ENCODE data around the gene ADGRG2.
"Not testable (repeated sequence)": the region's sequence is repeated elsewhere in the genome, so short reads cannot be mapped to it uniquely, and the experiment has no call there.

The ADGRG2 gene

DNA sequence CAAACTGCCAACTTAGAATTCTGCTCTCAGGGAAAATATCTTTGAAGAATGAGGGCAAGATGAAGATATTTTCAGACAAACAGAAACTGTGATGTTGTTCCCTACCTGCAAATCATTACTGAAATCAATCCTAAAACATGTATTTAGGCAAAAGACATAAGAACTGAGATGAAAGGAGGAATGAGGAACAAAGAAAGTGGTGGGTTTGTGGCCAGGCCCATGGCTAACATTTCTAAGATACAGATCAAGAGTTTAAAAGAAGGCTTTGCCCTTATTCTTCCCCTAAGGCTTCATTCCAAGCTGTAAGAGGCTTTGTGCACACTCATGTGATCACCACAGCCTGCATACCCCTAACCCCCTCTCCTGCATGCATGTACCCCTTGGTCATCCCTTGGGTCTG is 46.5 kb downstream of the ADGRG2 start:
- DNase-seq (ENCODE audit: low spot score): no peak

DNA sequence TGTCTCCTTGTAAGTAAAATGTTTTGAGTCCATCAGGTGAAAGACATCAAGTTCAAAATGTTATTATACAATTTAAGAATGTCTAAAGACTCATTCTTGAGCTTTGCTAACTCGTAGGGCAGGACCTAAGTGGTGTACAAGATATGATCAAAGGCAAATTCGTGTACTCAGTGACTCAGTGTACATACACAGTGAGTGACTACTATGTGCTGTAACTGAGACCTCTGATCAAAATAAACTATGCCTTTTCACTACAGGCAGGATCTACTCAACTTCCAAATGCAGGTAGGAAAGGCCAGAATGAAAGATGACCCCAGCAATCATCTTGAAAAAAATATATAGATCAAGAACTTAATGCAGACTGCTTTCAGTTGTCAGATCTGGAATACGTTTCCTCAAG is 49.9 kb downstream of the ADGRG2 start:
- no peak for DNase-seq (ENCODE audit: low spot score)

DNA sequence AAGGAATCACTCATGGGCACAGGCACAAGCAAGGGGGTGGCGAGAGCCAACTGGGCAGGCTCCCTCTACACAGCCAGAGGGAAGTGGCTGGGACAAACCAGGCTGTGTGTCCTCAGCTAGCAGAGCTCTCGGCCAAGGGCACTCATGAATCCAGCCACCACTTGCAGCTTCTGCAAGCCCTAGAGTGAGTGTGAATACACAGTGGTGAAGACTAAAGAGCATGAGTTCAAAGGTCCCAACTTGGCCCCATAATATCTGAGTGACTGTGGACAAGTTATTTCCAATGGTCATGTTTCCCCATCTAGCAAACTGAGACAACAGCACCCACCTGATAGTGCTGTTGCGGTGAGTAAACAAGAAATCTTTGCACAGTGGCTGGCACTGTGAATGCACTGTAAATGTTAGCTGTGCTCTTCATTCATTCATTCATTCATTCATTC is 51.7 kb downstream of the ADGRG2 start:
- DNase-seq (ENCODE audit: low spot score): no peak

DNA sequence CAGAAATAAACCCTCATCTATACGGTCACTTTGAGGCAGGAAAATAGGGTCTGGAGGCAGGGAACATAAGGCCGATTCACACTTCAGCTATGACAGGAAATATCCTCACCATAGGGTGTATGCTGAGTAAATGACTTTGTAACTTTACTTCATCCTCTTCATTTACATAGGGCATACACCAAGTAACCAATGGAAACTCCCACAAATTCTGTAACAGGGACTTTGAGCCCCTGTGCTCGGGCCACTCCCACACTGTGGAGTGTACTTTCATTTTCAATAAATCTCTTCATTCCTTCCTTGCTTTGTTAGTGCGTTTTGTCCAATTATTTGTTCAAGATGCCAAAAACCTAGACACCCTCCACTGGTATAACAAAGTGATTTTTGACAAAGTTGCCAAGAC is 55.3 kb downstream of the ADGRG2 start:
- DNase-seq (ENCODE audit: low spot score): not testable (repeated sequence)

DNA sequence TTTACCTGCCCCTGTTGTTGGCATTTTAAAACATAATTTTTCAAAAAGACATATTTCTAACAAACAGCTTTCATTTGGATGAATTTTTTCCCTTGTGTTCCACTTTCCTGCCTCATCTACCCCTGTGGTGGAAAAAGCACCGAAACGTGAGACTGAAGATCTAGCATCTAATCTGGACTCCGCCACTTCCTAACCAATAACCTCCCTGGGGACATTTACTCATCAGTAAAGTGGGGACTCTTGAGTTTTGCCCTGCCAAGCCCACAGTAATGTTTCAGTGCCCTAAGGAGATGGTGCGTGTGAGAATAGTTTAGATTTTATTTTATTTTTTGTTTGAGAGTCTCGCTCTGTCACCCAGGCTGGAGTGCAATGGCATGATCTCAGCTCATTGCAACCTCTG is 56.7 kb downstream of the ADGRG2 start:
- no peak for DNase-seq (ENCODE audit: low spot score)

DNA sequence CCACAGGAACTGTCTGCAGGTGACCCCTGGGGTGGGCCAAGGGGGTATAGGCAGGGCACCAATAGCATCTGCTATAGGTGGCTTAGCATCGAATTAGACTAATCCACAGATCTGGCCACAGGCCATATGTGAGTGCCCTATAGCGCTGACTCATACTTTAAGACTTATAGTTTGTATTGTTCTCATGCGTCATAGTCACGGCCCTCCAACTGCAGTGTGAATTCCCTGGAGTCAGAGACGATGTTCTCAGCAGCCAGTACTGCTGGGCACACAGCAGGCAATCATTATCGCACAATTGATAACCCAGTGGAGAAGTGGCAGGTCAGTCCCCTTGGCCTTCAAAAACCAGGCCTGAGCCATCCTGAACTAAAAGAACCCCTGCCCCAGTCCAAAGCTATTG is 58.1 kb downstream of the ADGRG2 start:
- DNase-seq (ENCODE audit: low spot score): no peak

DNA sequence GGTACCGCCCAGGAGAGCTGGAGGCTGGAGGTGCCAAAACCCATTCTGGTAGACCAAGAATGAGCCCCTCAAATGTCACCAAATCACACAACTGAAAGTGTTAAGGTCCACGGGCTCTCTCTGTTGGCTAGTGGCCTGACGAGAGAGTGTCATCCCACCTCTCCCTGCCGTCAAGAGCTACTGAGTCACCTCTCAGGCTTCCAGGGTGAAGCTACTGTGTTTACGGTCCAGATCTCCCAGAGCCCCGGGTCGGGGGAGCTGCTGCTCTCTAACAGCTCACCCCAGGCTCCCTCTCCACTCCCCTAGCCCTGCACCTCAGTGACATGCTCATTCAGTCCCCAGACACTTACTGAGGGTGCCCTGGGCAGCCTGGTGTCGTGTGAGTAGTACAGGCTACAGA is 59.2 kb downstream of the ADGRG2 start:
- DNase-seq (ENCODE audit: low spot score): no peak

DNA sequence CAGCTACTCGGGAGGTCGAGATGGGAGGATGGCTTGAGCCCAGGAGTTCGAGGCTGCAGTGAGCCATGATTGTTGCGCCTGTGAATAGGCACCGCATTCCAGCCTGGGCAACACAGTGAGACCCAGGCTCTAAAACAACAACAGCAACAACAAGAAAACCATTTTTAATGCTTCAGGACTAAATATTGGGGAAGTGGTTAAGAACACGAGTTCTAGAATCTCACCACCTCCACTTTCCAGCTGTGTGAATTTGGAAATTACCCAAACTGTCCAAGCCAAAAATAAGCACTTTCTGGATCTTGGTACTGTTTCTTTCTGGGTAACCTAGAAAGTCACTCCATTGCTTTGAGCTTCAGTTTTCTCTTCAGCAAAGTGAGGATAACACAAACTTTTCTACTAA is 63.2 kb downstream of the ADGRG2 start:
- no peak for DNase-seq (ENCODE audit: low spot score)

DNA sequence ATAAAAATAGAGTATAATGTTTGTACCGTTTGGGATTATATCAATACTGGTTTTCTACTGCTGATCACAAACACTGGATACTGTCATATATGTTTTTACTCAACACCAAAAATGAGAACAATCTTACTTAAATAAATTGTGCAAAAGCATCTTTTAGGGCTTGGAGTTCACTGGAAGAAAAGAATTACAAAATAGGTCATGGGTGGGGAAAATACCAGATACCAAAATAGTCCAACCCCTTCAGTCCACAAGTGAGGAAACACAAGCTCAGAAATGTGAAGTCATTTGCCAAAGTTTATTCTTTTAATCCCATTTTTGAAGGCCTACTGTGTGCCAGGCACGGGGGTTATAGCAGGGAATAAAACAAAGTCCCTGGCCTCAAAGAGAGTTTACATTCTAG is 64.4 kb downstream of the ADGRG2 start:
- no peak for DNase-seq (ENCODE audit: low spot score)

DNA sequence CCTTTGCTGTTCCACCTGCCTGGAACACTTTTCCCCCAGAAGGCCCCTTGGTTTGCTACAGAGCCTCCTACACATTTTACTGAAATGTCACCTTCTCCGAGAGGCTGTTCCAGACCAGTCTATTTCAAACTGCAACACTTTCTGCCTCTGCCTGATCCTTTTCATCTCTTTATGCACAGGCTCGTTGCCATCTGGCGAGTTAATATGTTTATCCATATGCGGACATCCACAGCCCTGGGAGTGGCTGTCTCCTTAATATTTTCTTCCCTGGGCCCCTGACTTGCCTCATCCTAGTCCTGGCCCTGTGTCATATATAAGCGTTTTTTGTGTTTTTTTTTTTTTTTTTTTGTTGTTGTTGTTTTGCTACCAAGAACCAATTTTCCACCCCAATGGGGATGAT is 73.2 kb downstream of the ADGRG2 start:
- no peak for DNase-seq (ENCODE audit: low spot score)

DNA sequence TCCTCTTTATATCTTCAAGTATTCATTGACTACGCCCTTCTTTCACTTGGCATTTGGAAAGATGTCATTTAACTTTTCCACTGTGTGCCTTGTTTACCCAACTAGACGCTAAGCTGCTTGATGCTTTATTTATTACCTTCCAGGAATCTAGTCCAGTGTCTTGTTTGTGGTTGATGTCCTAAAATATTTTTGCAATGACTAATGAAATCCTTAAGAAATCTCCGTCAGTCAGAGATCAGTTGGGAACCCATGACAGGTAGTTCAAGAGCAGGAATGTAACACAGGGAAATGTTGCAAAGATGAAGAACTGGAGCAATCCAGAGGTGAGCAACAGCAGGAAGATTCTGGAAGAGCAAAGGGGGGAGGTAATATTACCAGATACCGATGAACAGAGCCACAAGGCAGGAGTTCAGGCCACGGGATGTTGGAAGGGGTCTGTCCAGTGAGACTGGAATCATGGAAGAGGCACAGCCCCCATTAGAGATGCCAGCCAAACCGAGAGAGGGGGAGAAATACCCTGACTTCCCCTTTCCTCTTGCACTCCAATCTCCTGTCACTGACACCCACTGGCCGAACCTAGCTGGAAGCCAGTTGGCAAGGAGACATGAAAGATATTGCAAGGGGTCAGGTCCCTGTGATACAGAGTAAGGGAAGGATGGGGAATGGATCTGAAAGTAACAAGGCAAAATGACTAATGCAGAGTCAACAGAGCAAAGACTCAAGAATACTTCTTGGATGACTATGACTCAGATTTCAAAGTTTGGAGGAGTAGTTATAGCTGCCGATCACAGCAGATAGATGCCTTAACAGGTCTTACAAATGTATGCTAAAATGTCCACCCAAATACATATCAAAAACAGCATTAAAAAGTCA is 75.7 kb downstream of the ADGRG2 start:
- DNase-seq (ENCODE audit: low spot score): no peak

DNA sequence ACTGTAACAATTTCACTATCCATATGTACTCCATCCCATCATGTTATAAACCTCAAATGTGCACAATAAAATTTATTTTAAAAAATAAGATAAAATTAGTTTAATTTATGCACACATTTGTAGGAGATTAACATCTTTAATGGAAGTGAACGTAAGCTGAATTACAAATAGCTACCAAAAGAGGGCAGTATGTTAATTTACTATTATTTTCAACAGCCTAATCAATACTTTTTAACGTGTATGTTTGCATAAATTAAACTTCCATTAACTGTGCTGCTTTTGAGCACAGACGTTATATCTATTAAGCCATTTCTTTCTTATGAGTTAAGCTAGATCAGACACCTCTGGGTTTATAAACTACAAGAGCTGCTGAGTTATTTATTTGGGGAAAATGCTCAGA is 81.9 kb downstream of the ADGRG2 start:
- no peak for DNase-seq (ENCODE audit: low spot score)

DNA sequence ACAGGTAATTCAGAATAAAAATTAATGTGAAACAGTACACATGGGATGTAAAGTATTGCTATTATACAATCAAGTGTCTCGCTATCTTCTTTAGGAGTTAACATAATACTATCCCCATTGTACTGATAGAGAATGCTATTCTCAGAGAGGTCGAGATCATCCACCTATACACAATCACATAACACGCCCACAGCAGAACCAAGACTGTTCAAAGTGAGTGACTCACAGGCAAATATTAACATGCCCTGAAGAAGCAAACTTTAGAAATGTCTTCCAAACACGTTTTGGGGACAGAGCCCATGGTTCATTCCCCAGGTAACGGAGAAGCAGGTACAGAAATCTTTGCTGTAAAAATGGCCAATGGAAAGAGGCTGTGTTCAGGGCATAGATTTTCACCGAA is 88.2 kb downstream of the ADGRG2 start:
- DNase-seq (ENCODE audit: low spot score): no peak

DNA sequence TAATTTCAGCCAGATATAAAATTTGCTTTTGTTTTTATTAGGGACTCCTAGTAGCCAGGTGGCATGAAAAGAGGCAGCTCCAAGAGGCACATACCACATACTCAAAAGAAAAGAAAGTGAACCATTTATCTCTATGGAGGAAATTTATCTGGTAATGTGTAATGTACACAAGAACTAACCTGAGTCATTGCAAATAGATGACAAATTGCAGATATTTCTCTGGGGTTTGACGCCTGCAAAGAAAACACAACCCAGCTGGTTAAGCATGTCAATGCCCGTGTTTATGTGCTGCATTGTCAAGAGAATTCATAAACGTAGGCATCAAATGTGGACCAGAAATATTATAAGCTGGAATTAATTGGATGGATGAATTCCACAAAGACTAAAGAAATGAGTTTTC is 91.5 kb downstream of the ADGRG2 start:
- DNase-seq (ENCODE audit: low spot score): no peak

DNA sequence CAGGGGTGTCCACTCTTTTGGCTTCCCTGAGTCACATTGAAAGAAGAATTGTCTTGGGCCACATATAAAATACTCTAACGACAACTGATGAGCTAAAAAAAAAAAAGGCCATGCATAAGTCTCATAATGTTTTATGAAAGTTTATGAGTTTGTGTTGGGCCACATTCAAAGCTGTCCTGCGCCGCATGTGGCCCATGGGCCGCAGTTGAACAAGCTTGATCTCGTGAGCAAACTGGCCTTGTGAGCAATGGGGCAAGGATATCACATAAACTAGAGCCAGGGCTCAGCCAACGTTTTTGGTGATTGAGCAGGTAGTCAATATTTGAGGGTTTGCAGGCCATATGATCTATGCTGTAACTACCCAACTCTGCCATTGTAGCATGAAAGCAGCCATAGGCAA is 93.7 kb downstream of the ADGRG2 start:
- no peak for DNase-seq (ENCODE audit: low spot score)

DNA sequence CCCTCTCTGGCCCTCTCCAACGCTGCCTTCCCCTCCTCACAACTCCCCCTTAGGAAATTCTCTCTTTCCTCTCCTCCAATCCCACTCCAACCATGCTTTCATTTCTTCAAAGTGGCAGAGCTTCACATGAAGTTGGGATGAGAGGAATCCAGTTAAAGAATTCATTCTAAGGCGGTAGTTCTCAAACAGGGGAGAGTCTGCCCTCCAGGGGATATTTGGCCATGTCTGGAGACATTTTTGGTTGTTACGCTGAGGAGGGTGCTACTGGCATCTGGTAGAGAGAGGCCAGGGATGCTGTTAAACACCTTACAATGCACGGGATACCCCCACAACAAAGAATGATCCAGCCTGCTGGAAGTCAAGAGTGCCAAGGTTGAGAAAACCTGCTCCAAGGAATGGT is 97.9 kb downstream of the ADGRG2 start:
- no peak for DNase-seq (ENCODE audit: low spot score)

DNA sequence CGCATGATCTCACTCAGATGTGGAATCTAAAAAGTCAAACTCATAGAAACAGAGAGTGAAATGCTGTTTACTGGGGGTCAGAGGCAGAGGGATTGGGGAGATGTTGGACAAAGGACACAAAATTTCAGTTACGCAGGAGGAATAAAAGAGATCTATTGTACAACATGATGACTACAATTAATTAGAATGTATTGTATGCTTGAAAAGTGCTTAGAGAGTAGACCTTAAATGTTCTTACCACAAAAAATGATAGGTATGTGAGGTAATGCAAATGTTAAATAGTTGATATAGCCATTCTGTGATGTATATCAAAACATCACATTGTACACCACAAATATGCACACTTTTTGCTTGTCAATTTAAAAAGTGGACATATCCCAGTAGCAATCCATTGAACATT is 102.3 kb downstream of the ADGRG2 start:
- no peak for DNase-seq (ENCODE audit: low spot score)

DNA sequence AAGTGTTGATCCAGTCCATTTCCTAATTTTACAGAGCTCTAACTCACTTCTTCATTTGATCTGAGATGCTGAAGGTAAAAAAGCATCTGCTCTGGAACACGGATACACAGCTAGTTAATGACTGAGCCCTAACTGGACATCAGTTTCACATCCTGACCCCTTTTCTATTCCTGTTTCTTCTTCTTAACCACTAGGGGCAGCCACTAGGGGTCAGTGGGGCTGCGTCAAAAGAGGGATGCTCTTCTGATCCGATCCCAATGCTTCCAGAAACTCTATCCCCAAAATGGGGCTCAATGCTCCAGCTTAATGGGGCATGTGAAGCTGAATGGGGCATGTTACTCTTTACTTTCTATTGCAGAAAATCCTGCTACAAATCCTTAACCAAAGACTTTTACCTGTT is 105.0 kb downstream of the ADGRG2 start:
- no peak for DNase-seq (ENCODE audit: low spot score)

DNA sequence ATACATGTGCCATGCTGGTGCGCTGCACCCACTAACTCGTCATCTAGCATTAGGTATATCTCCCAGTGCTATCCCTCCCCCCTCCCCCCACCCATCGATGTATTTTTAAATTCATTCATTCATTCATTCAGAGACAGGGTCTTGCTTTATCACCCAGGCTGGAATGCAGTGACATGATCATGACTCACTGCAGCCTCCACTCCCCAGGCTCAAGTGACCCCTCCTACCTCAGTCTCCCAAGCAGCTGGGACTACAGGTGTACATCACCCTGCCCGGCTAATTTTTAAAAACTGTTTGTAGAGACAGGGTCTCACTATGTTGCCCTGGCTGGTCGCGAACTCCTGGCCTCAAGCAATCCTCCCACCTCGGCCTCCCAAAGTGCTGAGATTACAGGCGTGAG is 105.7 kb downstream of the ADGRG2 start:
- not testable (repeated sequence) for DNase-seq (ENCODE audit: low spot score)

DNA sequence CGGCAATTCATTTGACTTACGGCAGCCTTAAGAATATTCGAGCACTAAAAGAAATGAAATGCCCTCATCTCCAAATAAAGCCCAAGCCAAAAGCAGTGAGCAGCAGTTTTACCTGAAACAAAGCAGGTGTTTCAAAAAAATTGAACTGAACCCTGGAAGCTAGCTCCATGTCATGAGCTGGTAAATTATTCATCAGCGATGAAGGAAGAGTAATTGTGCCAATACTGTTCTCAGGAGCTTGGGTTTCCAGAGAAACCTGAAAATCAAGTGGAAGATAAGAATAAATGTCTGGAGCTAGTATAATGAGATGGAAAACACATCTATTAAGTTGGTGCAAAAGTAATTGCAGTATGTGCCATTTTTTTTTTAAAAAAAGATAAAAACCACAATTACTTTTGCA is 114.4 kb downstream of the ADGRG2 start:
- no peak for DNase-seq (ENCODE audit: low spot score)

DNA sequence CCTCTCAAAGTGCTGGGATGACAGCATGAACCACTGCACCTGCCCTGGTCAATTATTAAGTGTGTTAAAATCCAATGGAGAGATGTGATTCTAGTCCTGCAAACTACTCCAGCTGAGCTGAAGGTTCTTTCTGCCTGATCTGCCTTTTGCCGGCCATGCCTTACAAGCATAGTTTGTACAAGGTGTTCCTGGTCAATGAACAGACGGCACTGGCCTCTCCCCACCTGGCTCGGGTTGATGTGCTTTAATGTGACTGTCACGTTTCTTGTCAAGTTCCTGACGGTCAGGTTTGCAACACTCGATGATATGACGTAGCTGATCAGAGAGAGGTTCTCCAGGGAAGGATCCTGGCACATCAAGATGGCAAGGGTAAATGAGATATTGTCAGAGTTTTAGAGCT is 115.3 kb downstream of the ADGRG2 start:
- no peak for DNase-seq (ENCODE audit: low spot score)

DNA sequence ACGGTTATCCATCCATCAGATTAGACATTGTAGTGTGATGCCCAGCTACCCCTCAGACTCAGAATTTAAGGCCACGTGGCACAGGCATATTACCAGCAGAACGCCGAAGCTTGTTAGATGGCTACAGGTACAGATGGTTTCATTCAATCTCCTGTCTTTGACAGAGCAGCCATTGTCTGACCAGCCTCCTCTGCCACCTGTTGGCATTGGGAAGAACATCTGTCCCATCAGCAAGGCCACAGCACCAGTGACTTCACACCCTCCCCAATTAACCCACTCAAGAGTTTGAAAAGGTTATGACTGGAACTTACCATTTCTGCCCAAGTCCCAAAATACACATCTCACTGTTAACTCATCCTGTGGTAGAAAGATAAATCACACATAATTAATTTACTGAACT is 116.4 kb downstream of the ADGRG2 start:
- no peak for DNase-seq (ENCODE audit: low spot score)

DNA sequence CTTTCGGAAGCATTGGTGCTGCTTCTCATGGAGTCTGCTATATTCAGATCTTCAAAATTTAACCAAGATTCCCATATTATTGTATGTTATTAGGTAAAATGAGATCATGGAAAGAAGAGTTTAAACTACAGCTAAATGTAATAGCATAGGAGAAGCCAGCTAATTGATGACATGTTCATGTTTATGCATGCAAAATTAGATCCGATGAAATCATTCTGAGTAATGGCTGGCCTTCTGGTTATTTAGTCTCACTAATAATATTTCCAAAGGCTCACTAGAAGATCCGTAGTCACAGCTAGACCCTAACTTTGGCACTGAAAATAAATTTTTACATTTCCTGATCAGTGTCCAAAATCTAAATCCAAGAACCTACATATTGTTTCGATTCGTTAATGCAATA is 118.5 kb downstream of the ADGRG2 start:
- DNase-seq (ENCODE audit: low spot score): no peak

DNA sequence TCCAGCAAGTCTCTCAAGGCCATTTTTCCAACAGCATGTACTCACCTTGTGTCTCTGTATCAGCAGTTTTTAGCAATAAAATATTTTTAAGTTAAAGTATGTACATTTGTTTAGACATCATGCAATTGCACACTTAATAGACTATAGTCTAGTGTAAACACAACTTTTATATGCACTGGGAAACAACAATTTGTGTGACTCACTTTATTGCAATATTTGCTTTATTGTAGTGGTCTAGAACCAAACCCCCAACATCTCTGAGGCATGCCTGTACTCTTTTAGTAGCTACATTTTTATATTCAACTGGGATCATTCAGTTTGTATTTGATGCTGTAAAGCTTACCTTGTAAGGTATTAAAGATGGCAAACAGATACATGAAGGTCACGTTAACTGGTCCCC is 123.6 kb downstream of the ADGRG2 start:
- DNase-seq (ENCODE audit: low spot score): no peak

All from CD4-positive, alpha-beta T cell treated with Interleukin-15 for 4 hours (primary cell).